Urothelium cell line (cell line): ENCODE data around the gene DIPK1B.

Source experiments
- DNase-seq: peaks from one replicate; pipeline ENCODE4 v3.0.0; 2011; ENCODE audit warnings: low spot score, mixed read lengths
- FAIRE-seq: peaks from 2 replicates; lab custom pipeline; 2011; peaks lifted over from hg19 to GRCh38; lab: Jason Lieb, UNC

Gene DIPK1B

DNA sequence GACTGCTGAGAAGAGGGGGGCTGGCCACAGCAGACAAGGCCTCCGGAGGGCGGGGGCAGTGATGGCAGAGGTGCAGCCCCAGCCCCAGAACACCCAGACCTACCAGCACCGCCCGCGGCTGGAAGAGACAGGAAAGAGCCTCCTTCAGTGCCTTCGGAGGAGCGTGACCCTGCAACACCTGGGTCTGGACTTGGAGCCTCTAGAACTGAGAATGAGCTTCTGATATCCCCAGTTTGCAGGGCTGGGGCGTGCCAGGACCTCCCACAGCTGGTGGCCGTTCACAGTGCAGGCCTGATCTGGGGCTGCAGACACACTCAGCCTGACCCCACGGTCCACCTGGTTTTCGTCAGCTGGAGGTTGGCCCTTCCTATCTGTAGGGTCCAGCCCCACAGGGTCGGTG, 21.2 kb downstream of the DIPK1B start:
- DNase-seq: no peak
- FAIRE-seq: no peak

DNA sequence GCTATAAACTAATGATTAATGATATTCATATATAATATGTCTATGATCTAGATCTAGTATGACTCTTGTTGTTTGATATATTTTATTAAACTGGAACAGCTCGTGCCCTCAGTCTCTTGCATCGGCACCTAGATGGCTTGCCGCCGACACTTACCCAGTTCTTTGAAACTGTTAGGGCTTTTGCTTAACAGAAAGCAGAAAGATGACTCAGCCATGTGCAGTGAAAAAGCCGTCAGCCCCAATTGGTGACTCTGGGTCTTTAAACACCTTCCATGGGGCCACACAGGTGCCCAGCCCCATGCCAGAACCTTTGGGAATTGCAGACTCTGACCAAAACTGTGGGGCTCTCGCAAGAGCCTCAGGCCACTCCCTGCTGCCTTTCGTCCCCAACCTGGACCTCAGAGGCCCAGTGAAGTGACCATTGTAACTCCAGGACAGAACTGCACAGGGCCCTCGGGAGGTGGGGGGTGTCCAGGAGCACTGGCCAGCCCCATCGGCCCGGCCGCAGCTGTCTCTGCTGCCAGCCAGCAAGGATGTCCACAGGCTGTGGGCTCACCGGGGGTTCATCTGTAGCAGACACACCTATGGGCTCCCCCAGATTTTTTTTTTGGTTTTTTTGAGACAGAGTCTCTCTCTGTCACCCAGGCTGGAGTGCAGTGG, 22.6 kb downstream of the DIPK1B start:
- no peak for FAIRE-seq

DNA sequence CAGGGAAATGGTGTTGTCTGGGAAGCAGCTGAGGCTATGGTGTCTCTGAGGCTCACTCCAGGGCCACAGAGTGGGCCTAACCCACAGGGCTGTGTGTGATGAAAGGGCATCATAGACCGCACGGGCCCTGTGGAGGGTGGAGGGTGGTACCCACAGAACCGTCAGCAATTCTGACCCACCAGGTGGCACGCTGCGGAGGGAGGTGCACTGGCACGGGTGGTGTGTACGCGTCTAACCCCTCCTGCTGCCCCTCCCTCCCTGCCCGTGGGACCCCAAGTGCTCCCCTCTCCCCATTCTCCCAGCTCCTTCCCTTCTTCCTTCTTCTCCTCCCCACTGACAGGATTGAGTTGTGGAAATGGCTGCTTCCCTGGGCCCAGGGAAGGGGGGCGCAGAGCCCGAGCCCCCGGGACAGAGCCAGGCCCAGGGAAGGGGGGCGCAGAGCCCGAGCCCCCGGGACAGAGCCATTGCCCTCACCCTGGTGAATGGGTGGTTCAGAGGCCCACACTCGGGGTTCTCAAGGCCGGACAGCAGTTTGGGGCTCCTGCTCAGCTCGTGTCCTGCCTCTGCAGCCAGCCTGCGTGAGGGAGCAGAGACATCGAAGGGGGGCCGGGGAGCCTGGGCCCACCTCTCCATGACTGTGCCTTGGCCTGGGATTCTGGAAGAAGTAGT, 23.6 kb downstream of the DIPK1B start:
- DNase-seq: no peak
- no peak for FAIRE-seq

More for the DNA sequence above, 22.6 kb downstream of the DIPK1B start:
- DNase-seq: no peak

- FAIRE-seq (no peak), DNase-seq (no peak)
Measured at GRCh38 chr9:136738960-136739359, 26.6 kb downstream of the DIPK1B start.

GRCh38 chr9:136739509-136739908, 27.1 kb downstream of the DIPK1B start:
- no peak for DNase-seq
- FAIRE-seq: no peak

DNA sequence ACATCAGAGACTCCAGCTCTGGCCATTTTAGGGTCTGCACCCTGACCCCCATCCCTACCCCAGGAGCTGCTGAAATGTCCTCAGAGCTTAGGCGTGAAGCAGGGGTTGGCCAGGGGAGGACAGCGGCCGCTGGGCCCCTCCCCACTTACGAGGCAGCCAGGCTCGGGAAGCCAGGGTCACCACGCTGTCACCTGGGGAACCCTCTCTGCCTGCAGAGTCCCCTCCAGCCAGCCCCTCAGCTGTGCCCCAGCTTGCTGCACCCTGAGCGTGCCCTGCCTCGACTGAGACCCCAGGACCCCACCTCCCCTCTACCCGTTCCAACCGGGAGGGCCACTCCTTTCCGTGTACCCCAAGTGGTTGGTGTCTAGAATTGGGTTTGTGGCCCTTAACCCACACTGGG, 27.7 kb downstream of the DIPK1B start:
- DNase-seq: no peak
- peak; percentile 5 for FAIRE-seq

- no peak for FAIRE-seq
- no peak for DNase-seq
Measured at GRCh38 chr9:136740491-136740890, 28.1 kb downstream of the DIPK1B start.

- FAIRE-seq (no peak), DNase-seq (no peak)
Measured at GRCh38 chr9:136740971-136741882, 28.9 kb downstream of the DIPK1B start.

DNA sequence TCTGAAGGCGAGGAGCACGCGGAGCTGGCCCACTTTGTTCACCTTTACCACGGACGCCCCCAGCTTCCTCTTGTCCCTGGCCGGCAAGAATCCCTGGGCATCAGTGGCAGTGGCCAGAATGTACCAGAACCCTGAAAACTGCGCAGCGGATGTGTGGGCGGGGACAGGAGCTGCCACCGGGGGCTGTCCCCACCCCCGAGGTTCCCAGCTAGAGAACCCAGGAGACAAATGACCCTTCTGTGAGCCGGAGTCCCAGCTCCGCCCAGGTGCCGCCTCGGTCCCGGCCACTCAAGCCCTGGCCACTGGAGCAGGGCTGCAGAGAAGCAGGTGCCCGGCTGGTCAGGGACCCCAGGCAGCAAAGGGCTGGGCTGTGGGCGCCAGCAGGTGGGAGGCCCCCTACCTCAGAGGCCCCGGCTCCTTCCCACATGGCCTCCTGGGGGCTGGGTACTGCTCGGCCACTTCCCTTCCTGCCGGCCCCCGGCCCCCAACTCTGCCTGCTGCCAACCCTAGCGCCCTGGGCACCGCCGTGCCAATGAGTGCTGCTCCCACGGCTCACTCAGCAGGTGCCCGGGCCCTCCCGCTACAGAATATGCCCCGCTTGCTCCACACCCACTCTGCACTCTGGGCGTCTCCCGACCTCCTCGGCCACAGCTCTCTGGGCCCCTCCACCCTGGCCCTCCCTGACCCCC, 29.7 kb downstream of the DIPK1B start:
- FAIRE-seq (no peak), DNase-seq (no peak)

DNA sequence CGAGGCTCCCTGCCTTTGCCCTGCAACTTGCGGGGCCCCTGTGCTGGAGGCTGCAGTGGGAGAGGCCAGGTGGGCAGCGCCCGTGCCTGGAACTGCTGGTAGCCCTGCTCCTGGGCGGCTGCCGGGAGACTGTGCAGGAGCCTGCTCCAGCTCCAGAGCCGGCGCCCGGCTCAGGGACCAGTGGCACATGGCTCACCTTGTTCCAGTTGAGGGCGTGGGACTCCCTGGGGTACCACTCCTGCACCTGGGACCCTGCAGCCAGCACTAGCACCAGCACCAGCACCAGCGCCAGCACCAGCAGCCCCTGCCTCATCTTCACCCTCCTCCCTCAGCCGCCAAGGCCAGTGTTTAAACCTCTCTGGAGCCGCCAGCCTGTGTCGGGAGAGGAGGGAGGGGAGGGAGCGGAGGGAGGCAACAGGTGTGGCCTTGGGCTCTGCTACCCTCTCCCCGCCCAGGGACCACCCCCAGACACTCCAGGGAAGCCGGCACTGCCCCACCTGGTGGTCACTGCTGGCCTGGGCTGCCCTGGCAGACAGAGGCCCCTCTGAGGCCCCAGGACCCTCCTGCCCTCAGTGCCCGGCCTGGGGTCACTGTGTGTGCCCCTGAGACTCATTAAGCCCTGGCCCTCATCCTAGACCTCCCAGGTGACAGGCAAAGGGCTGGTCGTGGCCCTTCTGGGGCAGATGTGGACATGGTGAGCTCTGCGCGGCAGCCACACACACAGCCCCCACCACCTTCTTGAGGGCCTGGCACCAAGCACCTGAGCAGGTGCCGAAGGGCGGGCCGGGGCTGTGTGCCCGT, 30.4 kb downstream of the DIPK1B start, which contains the start of gene LCN10:
TSS of gene LCN10 (minus strand) at position 350 of the 801 bp plus-strand sequence. CDS start at position 313, 37 bp downstream.
- FAIRE-seq (no peak), DNase-seq (no peak)

DNA sequence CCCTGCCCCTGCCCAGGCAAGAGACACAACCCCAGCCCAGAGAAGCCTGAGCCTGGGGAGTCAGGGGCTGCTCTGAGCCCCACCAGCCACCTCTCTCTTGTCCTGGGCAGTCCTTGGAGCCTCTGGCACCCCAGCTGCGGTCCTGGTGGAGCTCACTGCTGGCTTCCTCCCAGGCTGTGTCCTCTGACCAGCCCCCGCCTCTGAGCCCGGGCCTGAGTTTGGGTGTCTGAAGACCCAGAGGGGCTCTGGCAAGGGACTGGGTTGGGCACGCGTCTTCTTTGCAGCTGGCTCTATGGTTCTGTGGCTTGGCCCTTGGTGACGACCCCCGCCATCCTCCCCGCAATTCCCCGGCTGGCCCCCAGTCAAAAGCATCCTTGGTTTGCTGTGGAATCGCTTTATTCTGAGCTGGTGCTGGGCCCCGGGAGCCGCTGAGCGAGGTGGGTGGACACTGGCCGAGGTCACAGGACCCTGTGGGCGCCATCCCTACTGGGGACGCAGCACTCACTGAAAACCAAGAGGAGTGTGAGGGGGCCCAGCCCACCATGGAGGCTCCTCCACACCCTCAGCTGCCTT, 31.4 kb downstream of the DIPK1B start:
- no peak for DNase-seq
- no peak for FAIRE-seq

- no peak for FAIRE-seq
Measured at GRCh38 chr9:136744773-136745172, 32.4 kb downstream of the DIPK1B start.

GRCh38 chr9:136745389-136746154, 33.2 kb downstream of the DIPK1B start:
- DNase-seq: no peak
- no peak for FAIRE-seq

More at GRCh38 chr9:136744773-136745172, 32.4 kb downstream of the DIPK1B start:
- no peak for DNase-seq

GRCh38 chr9:136746155-136746490, 33.8 kb downstream of the DIPK1B start:
- FAIRE-seq: no peak
- DNase-seq: no peak

DNA sequence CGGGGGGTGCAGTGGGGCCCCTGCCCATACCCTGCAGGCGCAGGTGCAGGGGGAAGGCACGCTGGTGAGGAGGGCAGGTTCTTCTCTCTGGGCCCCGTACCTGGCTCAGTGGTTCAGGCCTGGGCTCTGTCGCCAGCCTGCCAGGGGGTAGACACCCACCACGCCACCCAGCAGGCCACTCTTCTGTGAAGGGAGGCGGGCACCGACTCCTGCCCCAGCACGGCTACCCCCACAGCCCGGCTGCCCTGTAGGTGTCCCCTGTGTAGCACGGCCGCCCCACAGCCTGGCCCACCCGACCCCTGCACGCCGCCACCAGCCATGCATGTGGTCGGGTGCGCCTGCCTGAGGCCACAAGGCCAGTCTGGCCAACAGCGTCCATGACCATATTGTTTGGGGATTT, 34.2 kb downstream of the DIPK1B start:
- DNase-seq (no peak), FAIRE-seq (no peak)

DNA sequence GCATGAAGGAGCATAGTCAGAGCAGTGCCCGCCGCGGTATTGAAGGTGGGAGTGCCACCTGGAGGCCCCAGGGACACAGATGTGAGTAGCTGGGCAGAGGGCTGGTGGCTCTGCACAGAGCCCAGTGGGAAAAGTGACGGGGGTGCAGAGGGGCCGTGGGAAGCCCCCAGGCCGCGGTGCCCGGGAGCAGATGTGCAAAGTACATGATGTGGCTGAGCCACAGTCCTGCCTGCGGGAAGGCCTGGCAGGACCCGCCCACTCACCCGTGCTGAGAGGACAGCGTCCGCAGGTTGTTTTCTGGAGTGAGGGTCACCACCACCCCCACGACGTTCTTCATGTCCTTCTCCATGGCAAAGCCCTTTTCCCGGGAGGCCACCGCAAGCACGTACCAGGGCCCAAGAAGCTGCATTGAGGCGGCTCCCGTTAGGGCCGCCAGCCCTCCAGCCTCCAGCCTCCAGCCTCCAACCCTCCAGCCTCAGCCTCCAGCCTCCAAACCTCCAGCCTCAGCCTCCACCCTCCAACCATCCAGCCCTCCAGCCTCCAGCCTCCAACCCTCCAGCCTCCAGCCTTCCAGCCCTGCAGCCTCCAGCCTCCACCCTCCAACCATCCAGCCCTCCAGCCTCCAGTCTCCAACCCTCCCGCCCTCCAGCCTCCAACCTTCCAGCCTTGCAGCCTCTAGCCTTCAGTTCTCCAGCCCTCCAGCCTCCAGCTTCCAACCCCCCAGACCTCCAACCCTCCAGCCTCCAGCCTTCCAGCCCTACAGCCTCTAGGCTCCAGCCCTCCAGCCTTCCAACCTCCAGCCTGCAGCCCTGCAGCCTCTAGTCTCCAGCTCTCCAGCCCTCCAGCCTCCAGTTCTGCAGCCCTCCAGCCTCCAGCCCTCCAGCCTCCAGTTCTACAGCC, 35.0 kb downstream of the DIPK1B start:
- DNase-seq (no peak), FAIRE-seq (no peak)

GRCh38 chr9:136748201-136748600, 35.8 kb downstream of the DIPK1B start, which contains the start of gene LCN6:
Gene LCN6 (minus strand): TSS chr9:136748525. CDS start chr9:136748483, 42 bp downstream.
- no peak for FAIRE-seq
- no peak for DNase-seq
